ENCODE results near the gene SLC22A3. TPM values are rescaled to one million over a fixed set of nuclear protein-coding genes. Genes with fewer than 3 reads are reported as not detected.

Gene SLC22A3
- total and polyA plus RNA-seq, 2 of the 4 experiments (the other 2 are of a cell fraction) = not detected

DNA sequence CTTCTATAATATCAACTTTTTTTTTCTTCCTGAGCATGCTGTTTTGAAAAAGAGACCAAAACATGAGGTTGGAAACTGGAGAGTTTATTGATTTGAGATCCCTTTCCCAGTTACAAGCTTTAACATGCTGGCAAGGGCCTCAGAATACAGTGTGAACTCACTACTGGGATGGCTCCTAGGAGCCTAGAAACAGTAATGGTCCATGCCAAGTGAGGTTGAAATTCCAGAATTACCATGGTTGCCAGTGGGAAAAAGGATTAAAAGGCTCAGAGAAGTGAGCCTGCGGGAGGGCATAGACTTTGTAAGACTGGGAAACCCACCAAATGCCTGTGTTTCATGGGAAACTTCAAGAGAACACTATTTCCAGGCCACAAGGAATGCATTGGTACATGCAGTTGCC is 28.9 kb upstream of the SLC22A3 start:
- no peak overlapping the region for H4K8ac ChIP-seq (ENCODE audit: low read depth in 2 of 2, low read length in 2 of 2)
- no peak overlapping the region for H2AK5ac ChIP-seq (ENCODE audit: low read depth, low read length)
- H4K91ac ChIP-seq (ENCODE audit: insufficient read depth, low read depth, low read length) = no peak overlapping the region
- TF ChIP-seq NFE2L2 (IDR thresholded peaks at IDR 0.05; ENCODE audit: low read depth, low read length) (no peak), CHD1 (IDR thresholded peaks at IDR 0.05; ENCODE audit: low read depth, low read length) (no peak), FOS (IDR thresholded peaks at IDR 0.05; ENCODE audit: low read depth, low read length) (no peak), RCOR1 (IDR thresholded peaks at IDR 0.05; ENCODE audit: insufficient replicate concordance, low read length) (no peak), MAFK (IDR thresholded peaks at IDR 0.05; ENCODE audit: low read depth, low read length) (no peak)
- TF ChIP-seq, protein P1, sequence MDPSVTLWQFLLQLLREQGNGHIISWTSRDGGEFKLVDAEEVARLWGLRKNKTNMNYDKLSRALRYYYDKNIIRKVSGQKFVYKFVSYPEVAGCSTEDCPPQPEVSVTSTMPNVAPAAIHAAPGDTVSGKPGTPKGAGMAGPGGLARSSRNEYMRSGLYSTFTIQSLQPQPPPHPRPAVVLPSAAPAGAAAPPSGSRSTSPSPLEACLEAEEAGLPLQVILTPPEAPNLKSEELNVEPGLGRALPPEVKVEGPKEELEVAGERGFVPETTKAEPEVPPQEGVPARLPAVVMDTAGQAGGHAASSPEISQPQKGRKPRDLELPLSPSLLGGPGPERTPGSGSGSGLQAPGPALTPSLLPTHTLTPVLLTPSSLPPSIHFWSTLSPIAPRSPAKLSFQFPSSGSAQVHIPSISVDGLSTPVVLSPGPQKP (IDR thresholded peaks at IDR 0.05; ENCODE audit: borderline replicate concordance, low read depth, low read length) = no peak
- TF ChIP-seq, protein P2, sequence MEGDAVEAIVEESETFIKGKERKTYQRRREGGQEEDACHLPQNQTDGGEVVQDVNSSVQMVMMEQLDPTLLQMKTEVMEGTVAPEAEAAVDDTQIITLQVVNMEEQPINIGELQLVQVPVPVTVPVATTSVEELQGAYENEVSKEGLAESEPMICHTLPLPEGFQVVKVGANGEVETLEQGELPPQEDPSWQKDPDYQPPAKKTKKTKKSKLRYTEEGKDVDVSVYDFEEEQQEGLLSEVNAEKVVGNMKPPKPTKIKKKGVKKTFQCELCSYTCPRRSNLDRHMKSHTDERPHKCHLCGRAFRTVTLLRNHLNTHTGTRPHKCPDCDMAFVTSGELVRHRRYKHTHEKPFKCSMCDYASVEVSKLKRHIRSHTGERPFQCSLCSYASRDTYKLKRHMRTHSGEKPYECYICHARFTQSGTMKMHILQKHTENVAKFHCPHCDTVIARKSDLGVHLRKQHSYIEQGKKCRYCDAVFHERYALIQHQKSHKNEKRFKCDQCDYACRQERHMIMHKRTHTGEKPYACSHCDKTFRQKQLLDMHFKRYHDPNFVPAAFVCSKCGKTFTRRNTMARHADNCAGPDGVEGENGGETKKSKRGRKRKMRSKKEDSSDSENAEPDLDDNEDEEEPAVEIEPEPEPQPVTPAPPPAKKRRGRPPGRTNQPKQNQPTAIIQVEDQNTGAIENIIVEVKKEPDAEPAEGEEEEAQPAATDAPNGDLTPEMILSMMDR (conservative IDR thresholded peaks at IDR 0.05; ENCODE audit: low read depth, low read length) = no peak
- TF ChIP-seq, protein P3, sequence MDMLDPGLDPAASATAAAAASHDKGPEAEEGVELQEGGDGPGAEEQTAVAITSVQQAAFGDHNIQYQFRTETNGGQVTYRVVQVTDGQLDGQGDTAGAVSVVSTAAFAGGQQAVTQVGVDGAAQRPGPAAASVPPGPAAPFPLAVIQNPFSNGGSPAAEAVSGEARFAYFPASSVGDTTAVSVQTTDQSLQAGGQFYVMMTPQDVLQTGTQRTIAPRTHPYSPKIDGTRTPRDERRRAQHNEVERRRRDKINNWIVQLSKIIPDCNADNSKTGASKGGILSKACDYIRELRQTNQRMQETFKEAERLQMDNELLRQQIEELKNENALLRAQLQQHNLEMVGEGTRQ (IDR thresholded peaks at IDR 0.05; ENCODE audit: low read depth, low read length) = no peak
- no peak overlapping the region for H3K14ac ChIP-seq (replicated peaks; ENCODE audit: low read depth, low read length)
- no peak overlapping the region for H3K4me2 ChIP-seq (ENCODE audit: low read depth, low read length)
- H3K9ac ChIP-seq (ENCODE audit: low read depth, low read length) = no peak overlapping the region
- H4K20me1 ChIP-seq (ENCODE audit: insufficient read depth, low read length) = no peaks in the 10 kb centered on the region
- no peaks in the 10 kb centered on the region for H3K9me1 ChIP-seq (ENCODE audit: insufficient read depth, low read length)
- ATAC-seq (ENCODE audit: low read depth) (no peak), DNase-seq (no peak)
- H3K27me3 ChIP-seq (ENCODE audit: control insufficient read depth, insufficient read depth, low read length) = no peaks in the 10 kb centered on the region
- no peaks in the 10 kb centered on the region for H3K36me3 ChIP-seq (ENCODE audit: control insufficient read depth, insufficient read depth, low read length)
- H3K4me1 ChIP-seq (ENCODE audit: control insufficient read depth, insufficient read depth, low read length) = no peaks in the 10 kb centered on the region
- no CpG with 5 or more reads among the region's 1 CpG for WGBS, 2 experiments (ENCODE audit: extremely low coverage in 2 of 2, insufficient read length in 1 of 2)
- ChIA-PET CTCF (no interaction called here), POLR2A (ENCODE audit: unreplicated experiment) (no interaction called here)
- H2AFZ ChIP-seq (replicated peaks; ENCODE audit: low read length, poor library complexity) = no peak overlapping the region
- no peak overlapping the region for H2BK15ac ChIP-seq (ENCODE audit: low read depth, low read length)
- no peak overlapping the region for H4K5ac ChIP-seq (ENCODE audit: low read depth, low read length)
- intact Hi-C loops (cut with micrococcal nuclease) = no loop called here
- no peak overlapping the region for H2BK5ac ChIP-seq (ENCODE audit: low read depth, low read length, poor library complexity, severe bottlenecking)
- H3K9me3 ChIP-seq (ENCODE audit: control insufficient read depth, insufficient read depth, low read length) = peaks cover 5% of the 10 kb centered on the region
- no peak overlapping the region for H2AK9ac ChIP-seq (replicated peaks; ENCODE audit: low read depth, low read length, poor library complexity)
- no peak overlapping the region for H3K56ac ChIP-seq (ENCODE audit: extremely low read depth, insufficient read depth, low read length)
- no peak overlapping the region for H2BK20ac ChIP-seq (ENCODE audit: low read depth, low read length)
- BruUV-seq (replicated peaks) = no TSS peak
- no peak overlapping the region for H3K18ac ChIP-seq (ENCODE audit: low read depth, low read length)
- H3K23ac ChIP-seq (ENCODE audit: low read depth, low read length) = no peak overlapping the region
- H3K79me1 ChIP-seq (ENCODE audit: low read depth in 1 of 2, low read length in 2 of 2) = no peaks in the 10 kb centered on the region
- no peak overlapping the region for H3K4ac ChIP-seq (ENCODE audit: low read depth, low read length)
- in situ Hi-C loops (cut with MboI; ENCODE audit: low sequenced_read_pairs) = no loop called here
- dilution Hi-C loops (cut with HindIII; ENCODE audit: low sequenced_read_pairs, unreplicated experiment) = no loop called here
- H3K4me3 ChIP-seq (ENCODE audit: insufficient read depth, low read depth, low read length) = no peak overlapping the region
- no peak overlapping the region for H2BK120ac ChIP-seq (ENCODE audit: low read depth, low read length)
- H3K27ac ChIP-seq (ENCODE audit: insufficient read depth, low read length) = no peak overlapping the region
